B cell (primary cell): ENCODE results near the gene IFNA16. TPM values are rescaled to one million over a fixed set of nuclear protein-coding genes. Genes with fewer than 3 reads are reported as not detected.
"Not testable (repeated sequence)": the region's sequence is repeated elsewhere in the genome, so short reads cannot be mapped to it uniquely, and the experiment has no call there.

Source experiments
- ATAC-seq: fragments of 200-7000 bp; cut with Tn5 transposase; one replicate; pipeline ENCODE4 v1.10.0; 2021; ENCODE audit warnings: low read depth, mild to moderate bottlenecking, moderate number of reproducible peaks, moderate library complexity
- CTCF ChIA-PET: fragments of 350-600 bp; sonication (Branson Sonifier 250); formaldehyde crosslinking; loops from one replicate; lab custom pipeline; 2021; ENCODE audit warnings: antibody characterized with exemption, inconsistent platforms; lab: Charles Lee
- POLR2A ChIA-PET: fragments of 350-600 bp; sonication (Branson Sonifier 250); formaldehyde crosslinking; loops from one replicate; lab custom pipeline; 2021; ENCODE audit warnings: antibody characterized with exemption; lab: Charles Lee
- DNase-seq: peaks from one replicate; pipeline ENCODE4 v3.0.0; 2013
- H2AFZ ChIP-seq: 2 replicates; pipeline ENCODE4 v1.6.1; 2012; ENCODE audit warnings: mild to moderate bottlenecking, low read depth, low read length; ENCODE audit not compliant: insufficient read depth, poor library complexity, severe bottlenecking
- H3K27ac ChIP-seq, 2 donors: 1 replicate in 1 of 2; 2 replicates in 1 of 2; pipeline ENCODE4 v1.5.1; 2012 to 2013; ENCODE audit warnings: low read length in 2 of 2, mild to moderate bottlenecking in 2 of 2, moderate library complexity in 1 of 2
- H3K27me3 ChIP-seq, 4 experiments: fragments of 200-600 bp in 1 of 4; sonication (generic) in 1 of 4; replicated peaks in 1 of 4; 1 replicate in 2 of 4; 2 replicates in 2 of 4; pipeline versions ENCODE4 v1.6.1 to v1.7.0; 2013 to 2016; ENCODE audit warnings: low read length in 3 of 4, mild to moderate bottlenecking in 2 of 4, mixed read lengths in 1 of 4, moderate library complexity in 1 of 4; ENCODE audit not compliant: insufficient read depth in 4 of 4, control insufficient read depth in 3 of 4; ENCODE audit errors: control extremely low read depth in 1 of 4
- H3K36me3 ChIP-seq, 2 experiments: replicated peaks in 1 of 2; 1 replicate in 1 of 2; 2 replicates in 1 of 2; pipeline versions ENCODE4 v1.6.1 to v1.7.1; 2013; ENCODE audit warnings: low read length in 1 of 2; ENCODE audit not compliant: insufficient read depth in 2 of 2, control insufficient read depth in 1 of 2; ENCODE audit errors: control extremely low read depth in 1 of 2, extremely low read depth in 1 of 2
- H3K4me1 ChIP-seq, 2 donors: fragments of 200-600 bp in 1 of 2; sonication (generic) in 1 of 2; 1 replicate in 1 of 2; 2 replicates in 1 of 2; pipeline versions ENCODE4 v1.5.1 to v1.6.1; 2013 to 2017; ENCODE audit warnings: low read length in 2 of 2; ENCODE audit not compliant: control insufficient read depth in 2 of 2, insufficient read depth in 2 of 2
- H3K4me2 ChIP-seq: replicated peaks from 2 replicates; pipeline ENCODE3; 2012; ENCODE audit warnings: mild to moderate bottlenecking, low read depth, low read length; ENCODE audit not compliant: poor library complexity, severe bottlenecking
- H3K4me3 ChIP-seq, 5 experiments: fragments of 200-600 bp in 1 of 5; sonication (generic) in 1 of 5; 1 replicate in 3 of 5; 2 replicates in 2 of 5; pipeline versions ENCODE4 v1.5.1 to v1.7.0; 2011 to 2016; ENCODE audit warnings: low read length in 4 of 5, mild to moderate bottlenecking in 4 of 5, low read depth in 2 of 5, control low read depth in 1 of 5, moderate library complexity in 1 of 5; ENCODE audit not compliant: insufficient read depth in 1 of 5; ENCODE audit errors: control extremely low read depth in 1 of 5, extremely low read depth in 1 of 5
- H3K79me2 ChIP-seq: fragments of 200-600 bp; sonication (generic); one replicate; pipeline ENCODE4 v1.6.0; 2016; ENCODE audit warnings: low read length; ENCODE audit not compliant: control insufficient read depth, insufficient read depth
- H3K9ac ChIP-seq: fragments of 200-600 bp; sonication (generic); 2 replicates; pipeline ENCODE4 v1.6.1; 2017; ENCODE audit warnings: mild to moderate bottlenecking, low read length, moderate library complexity
- H3K9me3 ChIP-seq, 3 donors: one replicate each; pipeline versions ENCODE4 v1.6.1 to v1.7.1; 2013; ENCODE audit warnings: low read length in 2 of 3; ENCODE audit not compliant: control insufficient read depth in 2 of 3, insufficient read depth in 1 of 3; ENCODE audit errors: control extremely low read depth in 1 of 3
- H4K20me1 ChIP-seq: 2 replicates; pipeline ENCODE4 v1.6.0; 2012; ENCODE audit warnings: mild to moderate bottlenecking, low read length; ENCODE audit not compliant: insufficient read depth, control insufficient read depth, poor library complexity, severe bottlenecking
- H3K27ac Mint-ChIP-seq: one replicate; pipeline ENCODE4 v1.8.0; 2021; ENCODE audit warnings: mixed read lengths
- H3K27me3 Mint-ChIP-seq: one replicate; pipeline ENCODE4 v1.8.0; 2021; ENCODE audit warnings: mixed read lengths
- H3K4me1 Mint-ChIP-seq: one replicate; pipeline ENCODE4 v1.8.0; 2021; ENCODE audit warnings: mixed read lengths
- H3K4me3 Mint-ChIP-seq: one replicate; pipeline ENCODE4 v1.8.0; 2021; ENCODE audit warnings: mixed read lengths
- H3K9me3 Mint-ChIP-seq: one replicate; pipeline ENCODE4 v1.8.0; 2022; ENCODE audit warnings: mixed read lengths; ENCODE audit not compliant: insufficient read depth
- whole genome bisulfite sequencing: methylation state at CpG from one replicate; pipeline ENCODE4 v1.1.5; 2013; ENCODE audit warnings: missing lambda C conversion rate; ENCODE audit not compliant: insufficient coverage; 5-methylcytosine and 5-hydroxymethylcytosine counted together
- intact Hi-C: fragments of 100-400 bp; cut with micrococcal nuclease; formaldehyde crosslinking; loops from one replicate; pipeline ENCODE4 v1.10.0; 2022
- polyA plus RNA-seq: library from polyadenylated mRNA; depleted of rRNA; stranded (reverse); fragments of >200 nt; gene quantifications from 2 replicates; pipeline ENCODE4 v1.2.3, GENCODE V29; 2012
- total RNA-seq, 2 donors: library from RNA; stranded (reverse); fragments of 120-200 nt in 1 of 2; gene quantifications; 1 replicate in 1 of 2; 2 replicates in 1 of 2; pipeline versions ENCODE4 v1.2.3 to v1.2.4, GENCODE V29; 2013 to 2022
- TF ChIP-seq, protein P1 (sequence below): fragments of 200-600 bp; IDR thresholded peaks from one replicate; pipeline ENCODE4 v1.8.0; 2022; ENCODE audit warnings: antibody characterized with exemption, mild to moderate bottlenecking

IFNA16 gene
- total and polyA plus RNA-seq, 2 donors (not counting 1 experiment from before 2014, with no cell fraction given), result not detected

DNA sequence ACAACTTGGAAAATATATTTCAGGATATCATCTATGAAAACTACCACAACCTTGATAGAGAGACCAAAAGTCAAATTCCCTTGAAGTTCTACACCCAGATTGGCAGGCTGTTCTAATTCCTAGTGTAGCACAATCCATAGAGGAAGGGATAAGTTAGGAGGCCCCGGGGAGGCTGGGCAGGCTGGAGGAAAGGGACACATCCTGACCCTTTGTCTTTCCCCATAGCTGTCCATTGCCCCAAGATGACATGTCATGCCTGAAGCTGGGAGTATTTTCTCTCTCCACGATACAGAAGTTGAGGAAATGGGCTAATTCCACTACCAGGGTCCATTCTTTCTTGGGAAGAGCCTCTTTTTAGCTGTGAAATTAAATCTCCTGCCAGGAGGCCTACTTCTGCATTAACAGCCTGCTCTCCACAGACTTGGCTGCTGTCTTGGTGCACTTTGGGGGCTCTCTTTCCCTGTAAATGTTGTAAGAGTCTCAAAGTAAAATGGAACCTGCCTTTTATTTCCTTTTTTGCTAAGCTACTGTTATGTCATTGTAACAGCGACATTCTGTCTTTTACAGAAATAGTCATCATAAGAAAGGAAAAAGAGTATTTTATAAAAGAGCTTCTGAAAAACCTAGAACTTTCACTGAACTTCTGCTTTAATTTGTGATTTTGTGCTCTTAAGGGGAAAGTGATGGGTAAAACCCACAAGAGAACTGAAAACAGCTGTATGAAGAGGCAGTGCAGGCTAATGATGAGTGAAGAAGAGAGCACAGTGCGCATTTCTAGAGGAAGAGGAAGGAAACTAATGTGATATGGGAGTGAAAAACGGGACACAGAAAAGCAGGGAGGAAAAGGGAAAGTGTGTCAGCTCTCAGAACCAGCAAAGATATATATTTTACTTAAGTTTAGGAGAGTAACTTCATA is 3.4 kb downstream of the IFNA16 start:
- H3K4me2 ChIP-seq, H3K27ac Mint-ChIP-seq, H3K79me2 ChIP-seq, H3K4me1 Mint-ChIP-seq, POLR2A ChIA-PET, H3K27ac ChIP-seq, H3K36me3 ChIP-seq, H3K9me3 ChIP-seq, H3K4me1 ChIP-seq, intact Hi-C loops, H3K4me3 ChIP-seq, H3K9ac ChIP-seq, H3K9me3 Mint-ChIP-seq, H4K20me1 ChIP-seq: not testable (repeated sequence)
- TF ChIP-seq, protein P1, sequence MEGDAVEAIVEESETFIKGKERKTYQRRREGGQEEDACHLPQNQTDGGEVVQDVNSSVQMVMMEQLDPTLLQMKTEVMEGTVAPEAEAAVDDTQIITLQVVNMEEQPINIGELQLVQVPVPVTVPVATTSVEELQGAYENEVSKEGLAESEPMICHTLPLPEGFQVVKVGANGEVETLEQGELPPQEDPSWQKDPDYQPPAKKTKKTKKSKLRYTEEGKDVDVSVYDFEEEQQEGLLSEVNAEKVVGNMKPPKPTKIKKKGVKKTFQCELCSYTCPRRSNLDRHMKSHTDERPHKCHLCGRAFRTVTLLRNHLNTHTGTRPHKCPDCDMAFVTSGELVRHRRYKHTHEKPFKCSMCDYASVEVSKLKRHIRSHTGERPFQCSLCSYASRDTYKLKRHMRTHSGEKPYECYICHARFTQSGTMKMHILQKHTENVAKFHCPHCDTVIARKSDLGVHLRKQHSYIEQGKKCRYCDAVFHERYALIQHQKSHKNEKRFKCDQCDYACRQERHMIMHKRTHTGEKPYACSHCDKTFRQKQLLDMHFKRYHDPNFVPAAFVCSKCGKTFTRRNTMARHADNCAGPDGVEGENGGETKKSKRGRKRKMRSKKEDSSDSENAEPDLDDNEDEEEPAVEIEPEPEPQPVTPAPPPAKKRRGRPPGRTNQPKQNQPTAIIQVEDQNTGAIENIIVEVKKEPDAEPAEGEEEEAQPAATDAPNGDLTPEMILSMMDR, result peak; percentile 34
- Histone ChIP-seq H2AFZ (peak overlapping the region; percentile 42), H3K27me3 (peaks cover 0 to 12% (median 5%) of the 10 kb centered on the region in 4 experiments)
- DNase-seq, result peak; percentile 20
- no CpG with 5 or more reads among the region's 5 CpGs for WGBS
- H3K4me3 Mint-ChIP-seq, result peak overlapping the region; percentile 2
- peak; percentile 43 for ATAC-seq
- peaks cover 13% of the 10 kb centered on the region for H3K27me3 Mint-ChIP-seq
- CTCF ChIA-PET, result interaction anchor here (1.6 kb wide), 1 partner anchor 18 kb away, joined by 7 read pairs; no protein-coding TSS in a partner anchor

DNA sequence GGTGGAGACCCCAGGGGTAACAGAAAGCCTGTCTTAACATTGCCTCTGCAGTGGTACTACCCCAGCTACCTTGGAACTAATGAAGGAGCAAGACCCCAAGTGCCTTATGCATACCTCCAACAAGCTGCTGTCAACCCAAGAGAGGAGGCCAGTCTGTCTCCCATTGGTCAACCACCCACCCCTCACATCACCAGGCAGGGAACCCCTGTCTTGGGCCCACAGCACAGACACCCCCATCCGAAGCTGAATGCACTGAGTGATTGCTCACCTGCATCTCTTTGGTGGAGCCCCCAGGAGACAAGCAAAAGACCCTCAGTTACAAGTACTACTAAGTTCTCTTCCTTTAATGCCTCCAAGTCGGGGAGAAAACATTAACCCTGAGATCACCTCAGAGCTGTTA is 5.0 kb downstream of the IFNA16 start:
- H3K27ac Mint-ChIP-seq, H3K27me3 ChIP-seq, H4K20me1 ChIP-seq, CTCF ChIA-PET, H3K27ac ChIP-seq, H3K9me3 ChIP-seq, H3K4me3 ChIP-seq, H3K9me3 Mint-ChIP-seq, DNase-seq, ATAC-seq, H2AFZ ChIP-seq, POLR2A ChIA-PET, H3K79me2 ChIP-seq, intact Hi-C loops, H3K9ac ChIP-seq, H3K4me3 Mint-ChIP-seq, H3K4me2 ChIP-seq, H3K27me3 Mint-ChIP-seq, H3K4me1 ChIP-seq, H3K4me1 Mint-ChIP-seq, H3K36me3 ChIP-seq: not testable (repeated sequence)
- 92% methylated on average over 2 of the region's 2 CpGs for WGBS

DNA sequence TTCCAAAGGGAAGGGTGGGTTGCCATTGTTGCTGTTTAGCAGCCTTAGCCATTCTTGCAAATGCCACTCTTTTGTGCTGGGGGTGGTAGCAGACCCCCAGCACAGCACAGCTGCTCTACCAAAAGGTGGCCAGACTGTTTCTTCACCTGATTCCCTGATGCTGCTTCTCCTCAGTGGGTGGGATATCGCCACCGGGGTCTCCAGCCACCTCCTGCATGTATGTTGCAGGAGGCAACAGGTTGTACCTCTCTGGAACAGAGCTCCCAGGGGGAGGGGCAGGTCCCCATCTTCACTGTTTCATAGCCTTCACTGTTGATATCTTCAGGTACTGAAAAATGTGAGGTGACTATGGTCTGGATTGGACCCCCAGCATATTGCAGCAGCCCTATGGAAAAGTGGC is 6.3 kb downstream of the IFNA16 start:
- H3K9me3 Mint-ChIP-seq, POLR2A ChIA-PET, H3K4me3 Mint-ChIP-seq, H3K27ac Mint-ChIP-seq, H3K27ac ChIP-seq, H3K4me1 ChIP-seq, ATAC-seq, H3K9ac ChIP-seq, intact Hi-C loops, H3K4me3 ChIP-seq, H2AFZ ChIP-seq, H3K36me3 ChIP-seq, H3K27me3 ChIP-seq, H3K4me2 ChIP-seq, H3K9me3 ChIP-seq, H3K4me1 Mint-ChIP-seq, H4K20me1 ChIP-seq, DNase-seq, H3K79me2 ChIP-seq: not testable (repeated sequence)
- CTCF ChIA-PET, result interaction anchor here (1.5 to 1.6 kb wide), 2 partner anchors 25 to 107 kb away, joined by 3 to 4 read pairs; no protein-coding TSS in a partner anchor
- no CpG with 5 or more reads among the region's 2 CpGs for WGBS
- H3K27me3 Mint-ChIP-seq, result peaks cover 13% of the 10 kb centered on the region
